Cardiac muscle cell (in vitro differentiated cells and primary cell): ENCODE data around the gene SLC19A1. TPM values are rescaled to one million over a fixed set of nuclear protein-coding genes. Genes with fewer than 3 reads are reported as not detected.
A peak's percentile ranks its signal among the peaks of the same experiment; 100 is the strongest.

Source experiments
- DNase-seq, 2 donors: peaks; one replicate each; pipeline versions ENCODE4 v3.0.0 to v3.0.0-alpha.2; 2010 to 2017; ENCODE audit warnings: low read depth in 1 of 2, low spot score in 1 of 2
- H3K27ac ChIP-seq: fragments of 200-600 bp; sonication (generic); 2 replicates; pipeline ENCODE4 v1.5.1; 2016
- H3K27me3 ChIP-seq: fragments of 200-600 bp; sonication (generic); 2 replicates; pipeline ENCODE4 v1.6.0; 2016; ENCODE audit warnings: control low read depth
- H3K36me3 ChIP-seq: fragments of 200-600 bp; sonication (generic); 2 replicates; pipeline ENCODE4 v1.5.1; 2016; ENCODE audit warnings: control low read depth
- H3K4me1 ChIP-seq: fragments of 200-600 bp; sonication (generic); 2 replicates; pipeline ENCODE4 v1.8.1; 2017; ENCODE audit warnings: low read depth, mild to moderate bottlenecking, mixed run types
- H3K4me3 ChIP-seq: fragments of 200-600 bp; sonication (generic); 2 replicates; pipeline ENCODE4 v1.5.1; 2016; ENCODE audit warnings: mild to moderate bottlenecking
- H3K9me3 ChIP-seq: fragments of 200-600 bp; sonication (generic); 2 replicates; pipeline ENCODE4 v1.5.1; 2017; ENCODE audit warnings: low read depth, mild to moderate bottlenecking, control low read depth
- polyA plus RNA-seq: library from polyadenylated mRNA; unstranded; fragments of >200 nt; fragmentation: Nextera tagmentation; extraction: Ambion mirVana; gene quantifications from 2 replicates; pipeline ENCODE4 v1.2.1, GENCODE V29; 2016
- total RNA-seq: library from RNA; depleted of rRNA; stranded (reverse); fragments of >200 nt; gene quantifications from 2 replicates; pipeline ENCODE4 v1.2.3, GENCODE V29; 2016
- TF ChIP-seq, protein P1 (sequence below): IDR thresholded peaks from 2 replicates; pipeline ENCODE4 v1.5.1; 2012; ENCODE audit warnings: low read depth, mild to moderate bottlenecking, low read length

The SLC19A1 gene
- total and polyA plus RNA-seq, 2 experiments from 2014 or later, result 25.4 to 50.3 TPM

DNA sequence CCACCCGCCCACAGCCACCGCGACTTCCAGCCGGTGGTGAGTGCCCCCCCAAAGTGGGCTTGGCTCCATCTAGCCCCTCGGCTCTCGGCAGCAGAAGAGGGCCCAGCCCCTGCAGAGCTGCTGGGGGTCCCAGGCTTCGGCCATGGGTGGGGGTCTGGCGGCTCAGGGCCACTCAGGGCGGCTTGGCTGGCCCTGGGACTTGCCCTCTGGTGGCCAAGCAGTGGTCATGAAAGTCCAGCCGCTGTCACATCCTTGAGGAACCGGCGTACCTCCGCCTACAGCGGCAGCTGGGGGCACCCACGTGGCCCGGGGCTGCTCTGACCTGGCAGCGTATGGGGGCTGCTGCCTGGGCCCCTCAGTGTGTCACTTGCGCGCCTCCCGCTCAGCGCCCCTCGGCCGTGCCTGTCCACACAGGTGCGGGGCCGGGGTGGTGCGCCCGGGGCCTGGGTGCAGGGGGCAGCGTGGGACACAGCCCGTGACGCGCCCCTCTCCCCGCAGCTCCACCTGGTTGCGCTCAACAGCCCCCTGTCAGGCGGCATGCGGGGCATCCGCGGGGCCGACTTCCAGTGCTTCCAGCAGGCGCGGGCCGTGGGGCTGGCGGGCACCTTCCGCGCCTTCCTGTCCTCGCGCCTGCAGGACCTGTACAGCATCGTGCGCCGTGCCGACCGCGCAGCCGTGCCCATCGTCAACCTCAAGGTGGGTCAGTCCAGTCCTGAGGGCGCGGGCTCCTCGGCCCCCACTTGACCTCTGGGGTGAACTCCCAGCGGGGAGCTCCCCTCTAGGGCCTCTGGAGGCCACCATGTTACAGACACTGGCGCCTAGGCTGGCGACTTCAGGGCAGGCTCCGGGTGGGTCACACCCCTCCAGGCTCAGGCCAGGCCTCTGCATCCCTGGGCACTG lies 32.4 kb downstream of the SLC19A1 start:
- DNase-seq, result no peak

DNA sequence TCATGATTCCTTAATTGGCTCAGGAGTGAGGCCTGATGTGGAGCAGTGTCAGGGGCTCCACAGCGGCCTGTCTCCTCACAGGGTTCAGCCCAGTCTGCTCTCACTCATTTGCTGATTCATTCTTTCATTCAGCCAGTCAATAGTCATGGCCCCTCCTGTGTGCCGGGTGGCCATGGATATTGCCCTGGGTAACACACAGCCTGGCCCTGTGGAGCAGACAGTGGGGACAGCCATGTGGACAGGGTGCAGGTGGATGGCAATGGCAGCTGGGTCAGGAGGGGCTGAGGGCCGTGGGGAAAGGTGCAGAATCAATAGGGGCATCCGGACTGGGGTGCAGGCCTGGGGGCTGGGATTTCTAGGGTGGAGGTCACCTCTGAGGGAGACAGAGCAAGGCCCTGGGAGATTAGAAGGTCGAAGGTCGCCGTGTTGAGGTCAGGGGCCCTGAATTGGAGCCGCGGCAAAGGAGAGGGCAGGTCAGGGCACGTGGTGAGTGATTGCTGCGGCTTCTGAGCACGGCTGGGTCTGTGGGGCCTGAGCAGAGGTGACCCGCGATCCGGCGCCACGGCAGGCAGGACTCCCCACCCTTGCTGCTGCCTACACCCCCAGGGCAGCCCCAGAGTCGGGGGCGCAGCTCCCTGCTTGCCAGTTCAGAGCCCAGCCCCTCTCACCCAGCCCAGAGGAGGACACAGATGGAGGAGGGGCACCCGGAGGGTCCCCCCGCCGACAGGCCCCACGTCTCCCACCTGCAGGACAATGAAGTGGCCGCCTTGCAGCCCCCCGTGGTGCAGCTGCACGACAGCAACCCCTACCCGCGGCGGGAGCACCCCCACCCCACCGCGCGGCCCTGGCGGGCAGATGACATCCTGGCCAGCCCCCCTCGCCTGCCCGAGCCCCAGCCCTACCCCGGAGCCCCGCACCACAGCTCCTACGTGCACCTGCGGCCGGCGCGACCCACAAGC lies 33.4 kb downstream of the SLC19A1 start:
- Histone ChIP-seq H3K4me3 (no peak overlapping the region), H3K4me1 (no peaks in the 10 kb centered on the region), H3K27ac (peak overlapping the region; percentile 15), H3K9me3 (no peaks in the 10 kb centered on the region), H3K36me3 (peaks cover 32% of the 10 kb centered on the region), H3K27me3 (no peaks in the 10 kb centered on the region)
- TF ChIP-seq, protein P1, sequence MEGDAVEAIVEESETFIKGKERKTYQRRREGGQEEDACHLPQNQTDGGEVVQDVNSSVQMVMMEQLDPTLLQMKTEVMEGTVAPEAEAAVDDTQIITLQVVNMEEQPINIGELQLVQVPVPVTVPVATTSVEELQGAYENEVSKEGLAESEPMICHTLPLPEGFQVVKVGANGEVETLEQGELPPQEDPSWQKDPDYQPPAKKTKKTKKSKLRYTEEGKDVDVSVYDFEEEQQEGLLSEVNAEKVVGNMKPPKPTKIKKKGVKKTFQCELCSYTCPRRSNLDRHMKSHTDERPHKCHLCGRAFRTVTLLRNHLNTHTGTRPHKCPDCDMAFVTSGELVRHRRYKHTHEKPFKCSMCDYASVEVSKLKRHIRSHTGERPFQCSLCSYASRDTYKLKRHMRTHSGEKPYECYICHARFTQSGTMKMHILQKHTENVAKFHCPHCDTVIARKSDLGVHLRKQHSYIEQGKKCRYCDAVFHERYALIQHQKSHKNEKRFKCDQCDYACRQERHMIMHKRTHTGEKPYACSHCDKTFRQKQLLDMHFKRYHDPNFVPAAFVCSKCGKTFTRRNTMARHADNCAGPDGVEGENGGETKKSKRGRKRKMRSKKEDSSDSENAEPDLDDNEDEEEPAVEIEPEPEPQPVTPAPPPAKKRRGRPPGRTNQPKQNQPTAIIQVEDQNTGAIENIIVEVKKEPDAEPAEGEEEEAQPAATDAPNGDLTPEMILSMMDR, result no peak
- DNase-seq, result no peak

More for the DNA sequence above, 32.4 kb downstream of the SLC19A1 start:
- TF ChIP-seq, protein P1, result no peak
- no peak overlapping the region for H3K4me3 ChIP-seq
- H3K9me3 ChIP-seq, result no peaks in the 10 kb centered on the region
- H3K27ac ChIP-seq, result peak overlapping the region; percentile 34
- H3K27me3 ChIP-seq, result no peaks in the 10 kb centered on the region
- no peaks in the 10 kb centered on the region for H3K4me1 ChIP-seq
- peaks cover 32% of the 10 kb centered on the region for H3K36me3 ChIP-seq

DNA sequence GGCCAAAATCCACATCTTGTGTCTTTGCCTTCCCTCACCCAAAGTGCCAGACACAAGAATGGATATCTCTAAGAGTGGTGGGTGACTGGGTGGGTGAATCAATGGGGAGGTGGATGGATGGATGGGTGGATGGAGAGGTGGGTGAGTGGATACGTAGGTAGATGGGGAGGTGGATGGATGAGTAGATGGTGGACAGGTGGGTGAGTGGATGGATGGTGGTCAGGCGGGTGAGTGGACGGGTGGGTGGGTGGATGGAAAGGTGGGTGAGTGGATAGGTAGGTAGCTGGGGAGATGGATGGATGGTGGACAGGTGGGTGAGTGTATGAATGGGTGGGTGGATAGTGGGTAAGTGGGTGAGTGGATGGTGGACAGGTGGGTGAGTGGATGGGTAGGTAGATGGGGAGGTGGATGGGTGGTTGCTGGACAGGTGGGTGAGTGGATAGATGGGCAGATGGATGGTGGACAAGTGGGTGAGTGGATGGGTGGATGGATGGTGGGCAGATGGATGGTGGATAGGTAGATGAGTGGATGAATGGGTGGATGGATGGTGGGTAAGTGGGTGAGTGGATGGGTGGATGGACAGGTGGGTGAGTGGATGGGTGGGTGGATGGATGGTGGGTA lies 34.2 kb downstream of the SLC19A1 start:
- no peaks in the 10 kb centered on the region for H3K4me1 ChIP-seq
- peak overlapping the region; percentile 39 for H3K27ac ChIP-seq
- no peak overlapping the region for H3K4me3 ChIP-seq
- DNase-seq, result no peak
- no peaks in the 10 kb centered on the region for H3K27me3 ChIP-seq
- TF ChIP-seq, protein P1, result no peak
- H3K9me3 ChIP-seq, result no peaks in the 10 kb centered on the region
- peaks cover 30% of the 10 kb centered on the region for H3K36me3 ChIP-seq

DNA sequence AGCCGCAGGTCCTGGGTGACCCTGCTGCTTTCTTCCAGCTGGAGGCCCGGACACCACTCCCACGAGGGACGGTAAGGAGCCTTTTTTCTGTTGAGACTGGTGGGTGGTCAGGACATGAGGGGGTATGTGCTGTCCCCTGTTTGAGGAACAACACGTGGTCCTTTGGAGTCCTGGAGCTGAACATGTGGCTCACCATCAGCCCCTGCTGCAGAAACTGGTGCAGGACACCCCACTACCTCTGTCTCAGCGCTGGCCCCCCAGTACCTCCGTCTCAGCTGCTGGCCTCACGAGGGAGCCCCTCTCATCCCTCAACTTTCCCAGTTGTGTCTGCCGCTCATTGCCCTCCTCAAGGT lies 34.7 kb downstream of the SLC19A1 start:
- Histone ChIP-seq H3K4me3 (no peak overlapping the region), H3K9me3 (no peaks in the 10 kb centered on the region), H3K27ac (peak overlapping the region; percentile 39), H3K36me3 (peaks cover 25% of the 10 kb centered on the region), H3K4me1 (no peaks in the 10 kb centered on the region), H3K27me3 (no peaks in the 10 kb centered on the region)
- DNase-seq, result no peak
- TF ChIP-seq, protein P1, result no peak

DNA sequence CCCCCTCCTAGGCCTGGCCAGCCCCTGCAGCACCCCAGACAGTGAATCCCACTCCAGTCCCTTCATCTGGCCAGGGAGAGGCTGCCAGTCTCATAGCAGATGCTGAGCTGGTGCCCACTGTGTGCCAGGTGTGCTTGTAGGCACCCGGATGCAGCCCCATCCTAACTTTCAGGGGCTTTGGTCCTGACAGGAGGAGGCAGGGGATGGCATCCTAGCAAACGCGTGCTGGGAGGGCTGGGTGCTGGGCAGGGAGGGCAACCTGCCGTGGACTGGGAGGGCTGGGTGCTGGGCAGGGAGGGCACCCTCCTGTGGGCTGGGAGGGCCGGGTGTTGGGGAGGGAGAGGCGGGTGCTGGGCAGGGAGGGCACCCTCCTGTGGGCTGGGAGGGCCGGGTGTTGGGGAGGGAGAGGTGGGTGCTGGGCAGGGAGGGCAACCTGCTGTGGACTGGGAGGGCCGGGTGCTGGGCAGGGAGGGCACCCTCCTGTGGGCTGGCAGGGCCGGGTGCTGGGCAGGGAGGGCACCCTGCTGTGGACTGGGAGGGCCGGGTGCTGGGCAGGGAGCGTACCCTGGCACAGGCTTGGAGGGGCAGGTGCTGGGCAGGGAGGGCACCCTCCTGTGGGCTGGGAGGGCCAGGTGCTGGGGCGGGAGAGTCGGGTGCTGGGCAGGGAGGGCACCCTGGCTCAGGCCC lies 35.3 kb downstream of the SLC19A1 start:
- Histone ChIP-seq H3K27ac (peak overlapping the region; percentile 39), H3K4me3 (no peak overlapping the region), H3K4me1 (no peaks in the 10 kb centered on the region), H3K9me3 (no peaks in the 10 kb centered on the region), H3K36me3 (peaks cover 22% of the 10 kb centered on the region), H3K27me3 (no peaks in the 10 kb centered on the region)
- DNase-seq, result no peak
- TF ChIP-seq, protein P1, result no peak
